ENCODE data around the gene RPS3. TPM values are rescaled to one million over a fixed set of nuclear protein-coding genes. Genes with fewer than 3 reads are reported as not detected.

The RPS3 gene
- total and polyA plus RNA-seq, 4 donors, result 1,036 to 2,813 (median 2,148) TPM

GRCh38 chr11:75369560-75370255, 29.6 kb upstream of the RPS3 start:
- Histone ChIP-seq H3K9ac (ENCODE audit: insufficient read depth in 1 of 2, low read length in 2 of 2) (no peak overlapping the region), H3K4me3 (no peak overlapping the region), H3K9me3 (ENCODE audit: control insufficient read depth in 4 of 4, insufficient read depth in 3 of 4, low read length in 3 of 4) (peaks cover 0 to under 1% (median 0%) of the 10 kb centered on the region in 4 donors), H3K36me3 (ENCODE audit: control insufficient read depth in 4 of 4, insufficient read depth in 4 of 4, low read length in 4 of 4) (no peaks in the 10 kb centered on the region), H3K27ac (ENCODE audit: low read depth in 1 of 2, low read length in 1 of 2) (peak overlapping the region in 1 of 2 donors; percentile 35), H3K27me3 (ENCODE audit: control insufficient read depth in 3 of 3, insufficient read depth in 3 of 3, low read length in 2 of 3) (no peaks in the 10 kb centered on the region), H3K4me1 (ENCODE audit: control insufficient read depth in 5 of 5, insufficient read depth in 5 of 5, low read length in 5 of 5) (peaks cover 0 to 6% (median 1%) of the 10 kb centered on the region in 5 donors)
- WGBS, 2 donors, result 38 to 57% methylated on average over 6 of the region's 6 CpGs
- peak; percentile 50 for ATAC-seq (ENCODE audit: insufficient read depth, low FRiP score)
- TF ChIP-seq CTCF (IDR thresholded peaks at IDR 0.05; ENCODE audit: control extremely low read depth, extremely low read depth), result no peak
- no peak for DNase-seq

GRCh38 chr11:75371949-75372876, 27.1 kb upstream of the RPS3 start:
- 39 to 59% methylated on average over 8 of the region's 8 CpGs for WGBS, 2 donors
- no peak for TF ChIP-seq CTCF (IDR thresholded peaks at IDR 0.05; ENCODE audit: control extremely low read depth, extremely low read depth)
- Histone ChIP-seq H3K27ac (ENCODE audit: low read depth in 1 of 2, low read length in 1 of 2) (peak overlapping the region in 1 of 2 donors; percentile 69), H3K27me3 (ENCODE audit: control insufficient read depth in 3 of 3, insufficient read depth in 3 of 3, low read length in 2 of 3) (no peaks in the 10 kb centered on the region), H3K9me3 (ENCODE audit: control insufficient read depth in 4 of 4, insufficient read depth in 3 of 4, low read length in 3 of 4) (peaks cover 0 to 2% (median 0%) of the 10 kb centered on the region in 4 donors), H3K9ac (ENCODE audit: insufficient read depth in 1 of 2, low read length in 2 of 2) (no peak overlapping the region), H3K36me3 (ENCODE audit: control insufficient read depth in 4 of 4, insufficient read depth in 4 of 4, low read length in 4 of 4) (no peaks in the 10 kb centered on the region), H3K4me3 (no peak overlapping the region), H3K4me1 (ENCODE audit: control insufficient read depth in 5 of 5, insufficient read depth in 5 of 5, low read length in 5 of 5) (peaks cover 0 to 6% (median 0%) of the 10 kb centered on the region in 5 donors)
- DNase-seq (no peak), ATAC-seq (ENCODE audit: insufficient read depth, low FRiP score) (peak; percentile 50)

GRCh38 chr11:75373201-75373600, 26.1 kb upstream of the RPS3 start:
- 85 to 93% methylated on average over 8 of the region's 8 CpGs for WGBS, 2 donors
- no peaks in the 10 kb centered on the region for H3K36me3 ChIP-seq (ENCODE audit: control insufficient read depth in 4 of 4, insufficient read depth in 4 of 4, low read length in 4 of 4)

More at GRCh38 chr11:75373201-75373600, 26.1 kb upstream of the RPS3 start:
- DNase-seq (no peak), ATAC-seq (ENCODE audit: insufficient read depth, low FRiP score) (no peak)
- Histone ChIP-seq H3K4me3 (no peak overlapping the region), H3K27me3 (ENCODE audit: control insufficient read depth in 3 of 3, insufficient read depth in 3 of 3, low read length in 2 of 3) (no peaks in the 10 kb centered on the region), H3K27ac (ENCODE audit: low read depth in 1 of 2, low read length in 1 of 2) (no peak overlapping the region), H3K9me3 (ENCODE audit: control insufficient read depth in 4 of 4, insufficient read depth in 3 of 4, low read length in 3 of 4) (peaks cover 0 to 2% (median 0%) of the 10 kb centered on the region in 4 donors), H3K9ac (ENCODE audit: insufficient read depth in 1 of 2, low read length in 2 of 2) (no peak overlapping the region), H3K4me1 (ENCODE audit: control insufficient read depth in 5 of 5, insufficient read depth in 5 of 5, low read length in 5 of 5) (peaks cover 0 to 6% (median 0%) of the 10 kb centered on the region in 5 donors)
- TF ChIP-seq CTCF (IDR thresholded peaks at IDR 0.05; ENCODE audit: control extremely low read depth, extremely low read depth), result no peak

Measured in lung (tissue), 12 donors.